Astrocyte (in vitro differentiated cells and primary cell): Measurements from ENCODE around the gene STRBP. TPM values are rescaled to one million over a fixed set of nuclear protein-coding genes. Genes with fewer than 3 reads are reported as not detected.

Source experiments
- DNase-seq: peaks from one replicate; pipeline ENCODE4 v3.0.0-alpha.2; 2010; ENCODE audit warnings: low read depth
- FAIRE-seq: peaks from 2 replicates; lab custom pipeline; 2011; peaks lifted over from hg19 to GRCh38; lab: Jason Lieb, UNC
- H2AFZ ChIP-seq: 2 replicates; pipeline ENCODE4 v1.6.0; 2012; ENCODE audit warnings: low read depth, low read length, inconsistent platforms
- H3K27ac ChIP-seq: 2 replicates; pipeline ENCODE4 v1.5.1; 2011; ENCODE audit warnings: low read depth, low read length, inconsistent platforms
- H3K27me3 ChIP-seq: 2 replicates; pipeline ENCODE4 v1.6.0; 2011; ENCODE audit warnings: low read length, inconsistent platforms; ENCODE audit not compliant: insufficient read depth
- H3K36me3 ChIP-seq: 2 replicates; pipeline ENCODE4 v1.5.1; 2011; ENCODE audit warnings: low read length, inconsistent platforms; ENCODE audit not compliant: insufficient read depth
- H3K4me1 ChIP-seq: 2 replicates; pipeline ENCODE4 v1.5.1; 2011; ENCODE audit warnings: low read length, inconsistent platforms; ENCODE audit not compliant: insufficient read depth
- H3K4me2 ChIP-seq: 2 replicates; pipeline ENCODE4 v1.6.0; 2012; ENCODE audit warnings: low read length, inconsistent platforms
- H3K4me3 ChIP-seq: 2 replicates; pipeline ENCODE4 v1.5.1; 2011; ENCODE audit warnings: low read depth, mild to moderate bottlenecking, low read length, inconsistent platforms; ENCODE audit not compliant: insufficient read depth
- H3K79me2 ChIP-seq: 2 replicates; pipeline ENCODE4 v1.6.0; 2012; ENCODE audit warnings: mild to moderate bottlenecking, low read length, inconsistent platforms; ENCODE audit not compliant: insufficient read depth
- H3K9ac ChIP-seq: 2 replicates; pipeline ENCODE4 v1.6.0; 2012; ENCODE audit warnings: mild to moderate bottlenecking, low read length, inconsistent platforms
- H3K9me3 ChIP-seq: 2 replicates; pipeline ENCODE4 v1.5.1; 2012; ENCODE audit warnings: low read depth, mild to moderate bottlenecking, low read length, inconsistent platforms; ENCODE audit not compliant: insufficient read depth
- H4K20me1 ChIP-seq: 2 replicates; pipeline ENCODE4 v1.6.0; 2012; ENCODE audit warnings: low read length, inconsistent platforms; ENCODE audit not compliant: insufficient read depth
- H3K27ac Mint-ChIP-seq: one replicate; pipeline ENCODE4 v1.8.0; 2021; ENCODE audit warnings: mild to moderate bottlenecking, mixed read lengths; ENCODE audit not compliant: unreplicated experiment
- H3K27me3 Mint-ChIP-seq: one replicate; pipeline ENCODE4 v1.8.0; 2021; ENCODE audit warnings: low read depth, mixed read lengths; ENCODE audit not compliant: unreplicated experiment
- H3K36me3 Mint-ChIP-seq: one replicate; pipeline ENCODE4 v1.8.0; 2021; ENCODE audit warnings: low read depth, mixed read lengths; ENCODE audit not compliant: unreplicated experiment
- H3K4me1 Mint-ChIP-seq: one replicate; pipeline ENCODE4 v1.8.0; 2021; ENCODE audit warnings: low read depth, mixed read lengths; ENCODE audit not compliant: unreplicated experiment
- H3K4me3 Mint-ChIP-seq: one replicate; pipeline ENCODE4 v1.8.0; 2021; ENCODE audit warnings: mild to moderate bottlenecking, moderate library complexity, mixed read lengths; ENCODE audit not compliant: unreplicated experiment
- H3K9me3 Mint-ChIP-seq: one replicate; pipeline ENCODE4 v1.8.0; 2021; ENCODE audit warnings: mild to moderate bottlenecking, mixed read lengths; ENCODE audit not compliant: unreplicated experiment
- CTCF ChIP-seq: IDR thresholded peaks from 2 replicates; pipeline ENCODE4 v1.5.1; 2011; ENCODE audit warnings: low read depth, mild to moderate bottlenecking, inconsistent platforms, low read length, moderate library complexity; ENCODE audit not compliant: insufficient read depth
- EZH2 ChIP-seq: IDR thresholded peaks from 2 replicates; pipeline ENCODE4 v1.6.1; 2012; ENCODE audit warnings: mild to moderate bottlenecking, low read length, inconsistent platforms; ENCODE audit not compliant: insufficient read depth
- total RNA-seq: library from RNA; stranded (reverse); gene quantifications from 2 replicates; pipeline ENCODE4 v1.2.1, GENCODE V29; 2021

STRBP gene
- total RNA-seq, 1 donor from 2014 or later: 13.1 TPM

- Mint-ChIP-seq H3K4me1 (peaks cover 4% of the 10 kb centered on the region), H3K36me3 (no peaks in the 10 kb centered on the region), H3K27ac (no peak overlapping the region), H3K4me3 (no peak overlapping the region), H3K27me3 (no peaks in the 10 kb centered on the region), H3K9me3 (no peaks in the 10 kb centered on the region)
- TF ChIP-seq CTCF: no peak
- no peak for TF ChIP-seq EZH2
- Histone ChIP-seq H3K4me3 (no peak overlapping the region), H3K4me2 (no peak overlapping the region), H3K4me1 (no peaks in the 10 kb centered on the region), H3K27me3 (peaks cover 3% of the 10 kb centered on the region), H2AFZ (no peak overlapping the region), H3K36me3 (no peaks in the 10 kb centered on the region), H3K27ac (no peak overlapping the region), H3K9ac (no peak overlapping the region), H3K9me3 (no peaks in the 10 kb centered on the region), H4K20me1 (no peaks in the 10 kb centered on the region), H3K79me2 (no peaks in the 10 kb centered on the region)
- DNase-seq: no peak
- FAIRE-seq: no peak
These were observed 33.5 kb downstream of the STRBP start for GRCh38 chr9:123234853-123235252.

- no peaks in the 10 kb centered on the region for H3K36me3 ChIP-seq
- no peak for FAIRE-seq
These were observed 36.1 kb downstream of the STRBP start for GRCh38 chr9:123232332-123232731.

More at GRCh38 chr9:123232332-123232731, 36.1 kb downstream of the STRBP start:
- H3K4me1 Mint-ChIP-seq: peaks cover 4% of the 10 kb centered on the region
- Histone ChIP-seq H3K4me3 (no peak overlapping the region), H3K27ac (no peak overlapping the region), H3K9ac (no peak overlapping the region), H3K27me3 (no peaks in the 10 kb centered on the region), H3K9me3 (no peaks in the 10 kb centered on the region), H4K20me1 (no peaks in the 10 kb centered on the region), H3K79me2 (no peaks in the 10 kb centered on the region), H3K4me1 (no peaks in the 10 kb centered on the region), H2AFZ (no peak overlapping the region), H3K4me2 (no peak overlapping the region)
- H3K4me3 Mint-ChIP-seq: no peak overlapping the region
- H3K9me3 Mint-ChIP-seq: no peaks in the 10 kb centered on the region
- no peaks in the 10 kb centered on the region for H3K36me3 Mint-ChIP-seq
- H3K27me3 Mint-ChIP-seq: no peaks in the 10 kb centered on the region
- no peak overlapping the region for H3K27ac Mint-ChIP-seq
- TF ChIP-seq CTCF: no peak
- TF ChIP-seq EZH2: no peak
- DNase-seq: no peak
